Gastroesophageal sphincter (tissue), 4 donors: Measurements from ENCODE around the gene ERFL. TPM values are rescaled to one million over a fixed set of nuclear protein-coding genes. Genes with fewer than 3 reads are reported as not detected.

Source experiments
- ATAC-seq: fragments of 150-250 bp; one replicate; pipeline ENCODE4 v1.9.1; 2016; ENCODE audit warnings: mild to moderate bottlenecking, moderate library complexity
- H3K27ac ChIP-seq, 4 donors: fragments of 200-600 bp; sonication (generic) in 3 of 4; 1 replicate in 3 of 4; 2 replicates in 1 of 4; pipeline ENCODE4 v1.5.1; 2016 to 2019
- H3K27me3 ChIP-seq: fragments of 200-600 bp; sonication (generic); one replicate; pipeline ENCODE4 v1.5.1; 2019
- H3K36me3 ChIP-seq, 2 donors: fragments of 200-600 bp; sonication (generic); one replicate each; pipeline ENCODE4 v1.5.1; 2019; ENCODE audit warnings: control low read depth in 1 of 2
- H3K4me1 ChIP-seq, 3 donors: fragments of 200-600 bp; sonication (generic); 1 replicate in 2 of 3; 2 replicates in 1 of 3; pipeline ENCODE4 v1.5.1; 2016 to 2019; ENCODE audit warnings: control low read depth in 2 of 3
- H3K4me3 ChIP-seq, 2 donors: fragments of 200-600 bp; sonication (generic); one replicate each; pipeline ENCODE4 v1.5.1; 2019; ENCODE audit warnings: mild to moderate bottlenecking in 1 of 2, moderate library complexity in 1 of 2
- H3K9me3 ChIP-seq, 3 donors: fragments of 200-600 bp; sonication (generic); one replicate each; pipeline ENCODE4 v1.5.1; 2017 to 2019; ENCODE audit warnings: control low read depth in 2 of 3
- CTCF ChIP-seq, 4 experiments: fragments of 200-600 bp in 2 of 4; fragments of 450-650 bp in 2 of 4; sonication (generic) in 1 of 4; IDR thresholded peaks; one replicate each; pipeline ENCODE4 v1.5.1; 2017 to 2019; ENCODE audit warnings: antibody characterized with exemption in 4 of 4, mild to moderate bottlenecking in 2 of 4, moderate library complexity in 2 of 4
- EP300 ChIP-seq: sonication (generic); formaldehyde crosslinking; IDR thresholded peaks from one replicate; pipeline ENCODE4 v1.6.1; 2017; ENCODE audit warnings: antibody characterized with exemption, mild to moderate bottlenecking
- POLR2A ChIP-seq, 2 donors: fragments of 450-650 bp; IDR thresholded peaks; one replicate each; pipeline ENCODE4 v1.6.1; 2017; ENCODE audit warnings: antibody characterized with exemption in 2 of 2, mild to moderate bottlenecking in 2 of 2, moderate library complexity in 1 of 2
- POLR2AphosphoS5 ChIP-seq: sonication (generic); formaldehyde crosslinking; IDR thresholded peaks from one replicate; pipeline ENCODE4 v1.6.1; 2017; ENCODE audit warnings: antibody characterized with exemption
- WGBS, 2 donors: methylation state at CpG; one replicate each; pipeline ENCODE4 v1.1.5; 2018; ENCODE audit warnings: low coverage in 1 of 2; 5-methylcytosine and 5-hydroxymethylcytosine counted together
- total RNA-seq, 4 donors: library from RNA; depleted of rRNA; stranded (reverse); fragments of >200 nt; gene quantifications; one replicate each; pipeline ENCODE4 v1.1.0, GENCODE V29; 2016

ERFL gene
- total RNA-seq = not detected

GRCh38 chr19:41928221-41928683, at the start of gene ERFL:
Gene ERFL, minus strand, starts transcription at chr19:41928449. Its CDS starts 15,530 bp downstream, at chr19:41912919.
- ATAC-seq = no peak
- H3K4me1 ChIP-seq = peaks cover 0 to 29% (median 13%) of the 10 kb centered on the region in 3 donors
- no peak within 1 kb of the TSS for H3K27ac ChIP-seq
- peaks cover 100% of the 10 kb centered on the region for H3K27me3 ChIP-seq
- WGBS, 2 donors = 0% methylated on average over 2 to 28 of the region's 49 CpGs
- no peaks in the 10 kb centered on the region for H3K9me3 ChIP-seq
- peak within 1 kb of the TSS in 1 of 2 donors; percentile 46 for H3K4me3 ChIP-seq
- no peak for TF ChIP-seq CTCF (IDR thresholded peaks at IDR 0.05)
- no peak for TF ChIP-seq POLR2A (IDR thresholded peaks at IDR 0.05)
- TF ChIP-seq POLR2AphosphoS5 = no peak
- no peak for TF ChIP-seq EP300
- no peaks in the 10 kb centered on the region for H3K36me3 ChIP-seq

- no peak for TF ChIP-seq POLR2A (IDR thresholded peaks at IDR 0.05)
- Histone ChIP-seq H3K27ac (no peak overlapping the region), H3K27me3 (peaks cover 22% of the 10 kb centered on the region), H3K9me3 (no peaks in the 10 kb centered on the region), H3K4me1 (no peaks in the 10 kb centered on the region), H3K36me3 (no peaks in the 10 kb centered on the region), H3K4me3 (no peak overlapping the region)
- ATAC-seq = no peak
- 88 to 94% methylated on average over 3 to 10 of the region's 22 CpGs for WGBS, 2 donors
Measured at GRCh38 chr19:41977916-41978315, 49.7 kb upstream of the ERFL start.

GRCh38 chr19:41974652-41975051, 46.4 kb upstream of the ERFL start:
- Histone ChIP-seq H3K9me3 (no peaks in the 10 kb centered on the region), H3K36me3 (no peaks in the 10 kb centered on the region), H3K27ac (no peak overlapping the region), H3K4me1 (no peaks in the 10 kb centered on the region), H3K4me3 (no peak overlapping the region), H3K27me3 (peaks cover 38% of the 10 kb centered on the region)
- TF ChIP-seq POLR2AphosphoS5 = no peak
- no peak for TF ChIP-seq EP300
- TF ChIP-seq POLR2A (IDR thresholded peaks at IDR 0.05) = no peak
- no peak for TF ChIP-seq CTCF (IDR thresholded peaks at IDR 0.05)
- ATAC-seq = no peak
- 78% methylated on average over 8 of the region's 8 CpGs for WGBS, 2 donors

- 68 to 77% methylated on average over 8 of the region's 11 CpGs for WGBS, 2 donors
- Histone ChIP-seq H3K9me3 (no peaks in the 10 kb centered on the region), H3K4me1 (no peaks in the 10 kb centered on the region), H3K27ac (no peak overlapping the region), H3K4me3 (no peak overlapping the region), H3K36me3 (no peaks in the 10 kb centered on the region), H3K27me3 (peaks cover 59% of the 10 kb centered on the region)
- no peak for ATAC-seq
- TF ChIP-seq EP300 (no peak), POLR2A (IDR thresholded peaks at IDR 0.05) (no peak), CTCF (IDR thresholded peaks at IDR 0.05) (no peak), POLR2AphosphoS5 (no peak)
Measured at GRCh38 chr19:41971363-41971762, 43.1 kb upstream of the ERFL start.

- Histone ChIP-seq H3K36me3 (no peaks in the 10 kb centered on the region), H3K4me3 (no peak overlapping the region), H3K27me3 (peaks cover 54% of the 10 kb centered on the region), H3K27ac (no peak overlapping the region), H3K9me3 (no peaks in the 10 kb centered on the region), H3K4me1 (no peaks in the 10 kb centered on the region)
- no peak for TF ChIP-seq EP300
- TF ChIP-seq CTCF (IDR thresholded peaks at IDR 0.05) = no peak
- TF ChIP-seq POLR2AphosphoS5 = no peak
- TF ChIP-seq POLR2A (IDR thresholded peaks at IDR 0.05) = no peak
- 95% methylated on average over 6 of the region's 19 CpGs; no CpG with 5 or more reads in 1 of the 2 donors for WGBS, 2 donors
- no peak for ATAC-seq
Measured at GRCh38 chr19:41969772-41970458, 41.7 kb upstream of the ERFL start.
